Endothelial cell of umbilical vein (primary cell): ENCODE measurements around the gene ZBTB6. TPM values are rescaled to one million over a fixed set of nuclear protein-coding genes. Genes with fewer than 3 reads are reported as not detected.
A peak's percentile ranks its signal among the peaks of the same experiment; 100 is the strongest.

Experiments
- BruUV-seq: library from RNA; stranded (reverse); fragments of 400-500 nt; replicated peaks from 2 replicates; lab custom pipeline; 2021; lab: Mats Ljungman, UMichigan
- CTCF ChIA-PET: fragments of 300-600, 350-600 bp; sonication (Branson Sonifier 250); formaldehyde crosslinking; loops from one replicate; lab custom pipeline; 2021; ENCODE audit warnings: antibody characterized with exemption, inconsistent platforms; lab: Charles Lee
- POLR2A ChIA-PET: fragments of 300-600, 350-600 bp; sonication (Branson Sonifier 250); formaldehyde crosslinking; loops from one replicate; lab custom pipeline; 2021; ENCODE audit warnings: antibody characterized with exemption, inconsistent platforms; lab: Charles Lee
- DNase-seq: peaks from one replicate; pipeline ENCODE4 v3.0.0-alpha.2; 2011; ENCODE audit warnings: low read depth, low spot score
- FAIRE-seq: peaks from 2 replicates; lab custom pipeline; 2011; peaks lifted over from hg19 to GRCh38; lab: Jason Lieb, UNC
- H2AFZ ChIP-seq: 2 replicates; pipeline ENCODE4 v1.6.0; 2012; ENCODE audit warnings: low read depth, low read length, control low read depth, inconsistent platforms
- H3K27ac ChIP-seq: 2 replicates; pipeline ENCODE4 v1.5.1; 2011; ENCODE audit warnings: low read depth, mild to moderate bottlenecking, control low read depth, low read length, moderate library complexity; ENCODE audit not compliant: insufficient read depth
- H3K27me3 ChIP-seq, 2 experiments: 2 replicates each; pipeline versions ENCODE4 v1.6.0 to v1.6.1; 2011; ENCODE audit warnings: low read length in 2 of 2, mixed read lengths in 1 of 2; ENCODE audit not compliant: control insufficient read depth in 2 of 2, insufficient read depth in 2 of 2
- H3K36me3 ChIP-seq, 2 experiments: 2 replicates in 1 of 2; 3 replicates in 1 of 2; pipeline ENCODE4 v1.5.1; 2011; ENCODE audit warnings: low read length in 2 of 2, mild to moderate bottlenecking in 1 of 2, moderate library complexity in 1 of 2; ENCODE audit not compliant: control insufficient read depth in 2 of 2, insufficient read depth in 2 of 2; ENCODE audit errors: extremely low read depth in 1 of 2
- H3K4me1 ChIP-seq: 3 replicates; pipeline ENCODE4 v1.5.1; 2011; ENCODE audit warnings: mild to moderate bottlenecking, low read length; ENCODE audit not compliant: control insufficient read depth, insufficient read depth; ENCODE audit errors: extremely low read depth
- H3K4me2 ChIP-seq: 2 replicates; pipeline ENCODE4 v1.6.1; 2011; ENCODE audit warnings: low read length, control low read depth, mixed read lengths; ENCODE audit not compliant: insufficient read depth
- H3K4me3 ChIP-seq, 3 experiments: fragments of 200-600 bp in 1 of 3; sonication (generic), shearing (Covaris generic) in 1 of 3; replicated peaks in 1 of 3; 2 replicates each; pipeline ENCODE4 v1.5.1; 2011 to 2016; ENCODE audit warnings: control low read depth in 3 of 3, low read length in 3 of 3, mild to moderate bottlenecking in 2 of 3, inconsistent platforms in 1 of 3, low read depth in 1 of 3, moderate library complexity in 1 of 3; ENCODE audit not compliant: insufficient read depth in 1 of 3
- H3K79me2 ChIP-seq: 2 replicates; pipeline ENCODE4 v1.6.0; 2012; ENCODE audit warnings: low read length, inconsistent platforms; ENCODE audit not compliant: control insufficient read depth, insufficient read depth
- H3K9ac ChIP-seq: replicated peaks from 2 replicates; pipeline ENCODE3; 2011; ENCODE audit warnings: low read length, control low read depth; ENCODE audit not compliant: insufficient read depth; ENCODE audit errors: extremely low read depth
- H3K9me1 ChIP-seq: replicated peaks from 3 replicates; pipeline ENCODE4 v1.6.0; 2011; ENCODE audit warnings: mild to moderate bottlenecking, low read length; ENCODE audit not compliant: control insufficient read depth, insufficient read depth; ENCODE audit errors: extremely low read depth
- H3K9me3 ChIP-seq: replicated peaks from 2 replicates; pipeline ENCODE4 v1.5.1; 2012; ENCODE audit warnings: low read length, inconsistent platforms; ENCODE audit not compliant: control insufficient read depth, insufficient read depth
- H4K20me1 ChIP-seq: replicated peaks from 2 replicates; pipeline ENCODE3; 2011; ENCODE audit warnings: mild to moderate bottlenecking, low read length; ENCODE audit not compliant: control insufficient read depth, insufficient read depth; ENCODE audit errors: extremely low read depth
- CTCF ChIP-seq, 2 donors: IDR thresholded peaks; 1 replicate in 1 of 2; 2 replicates in 1 of 2; pipeline ENCODE4 v1.5.1; 2011; ENCODE audit warnings: low read length in 2 of 2, mild to moderate bottlenecking in 2 of 2, moderate library complexity in 2 of 2, control low read depth in 1 of 2, inconsistent platforms in 1 of 2, low read depth in 1 of 2; ENCODE audit not compliant: insufficient read depth in 1 of 2; ENCODE audit errors: extremely low read depth in 1 of 2
- EZH2 ChIP-seq: IDR thresholded peaks from 2 replicates; pipeline ENCODE4 v1.6.1; 2012; ENCODE audit warnings: borderline replicate concordance, low read depth, mild to moderate bottlenecking, moderate library complexity, low read length, inconsistent platforms; ENCODE audit not compliant: severe bottlenecking
- JUN ChIP-seq: IDR thresholded peaks from 2 replicates; pipeline ENCODE4 v1.6.1; 2011; ENCODE audit warnings: borderline replicate concordance, low read depth; ENCODE audit not compliant: insufficient read length, insufficient read depth
- MYC ChIP-seq: IDR thresholded peaks from one replicate; pipeline ENCODE4 v1.6.1; 2011; ENCODE audit warnings: mild to moderate bottlenecking, low read depth, low read length
- POLR2A ChIP-seq: IDR thresholded peaks from 2 replicates; pipeline ENCODE4 v1.6.1; 2012; ENCODE audit warnings: low read depth, mild to moderate bottlenecking, control low read depth, low read length
- POLR2AphosphoS5 ChIP-seq: IDR thresholded peaks from 2 replicates; pipeline ENCODE4 v1.6.1; 2012; ENCODE audit warnings: low read depth, mild to moderate bottlenecking, control low read depth, low read length, moderate library complexity; ENCODE audit not compliant: insufficient read depth
- dilution Hi-C: fragments of 300-500 bp; cut with MboI; formaldehyde crosslinking; loops from one replicate; pipeline ENCODE4 v1.15.0; 2019; ENCODE audit warnings: low sequenced_read_pairs; ENCODE audit not compliant: extremely low pct_ligation_motif_present
- intact Hi-C: fragments of 100-400 bp; cut with micrococcal nuclease; formaldehyde crosslinking; loops from one replicate; pipeline ENCODE4 v1.10.0; 2022
- polyA plus RNA-seq, 4 experiments: library from polyadenylated mRNA; depleted of rRNA in 3 of 4; stranded (reverse) in 3 of 4; unstranded in 1 of 4; fragments of >200 nt; gene quantifications; 2 replicates each; pipeline versions ENCODE4 v1.2.1 to v1.2.3, GENCODE V29; 2011 to 2012; ENCODE audit warnings: missing spikeins in 1 of 4
- total RNA-seq: library from RNA; stranded (reverse); gene quantifications from 2 replicates; pipeline ENCODE4 v1.2.3, GENCODE V29; 2021

Gene ZBTB6
- total and polyA plus RNA-seq, 2 donors (not counting 3 experiments of a cell fraction or from before 2014, with no cell fraction given) = 1.6 to 5.5 TPM

GRCh38 chr9:122949696-122950095 lies 36.6 kb upstream of the ZBTB6 start:
- peak; percentile 86 for DNase-seq

More at GRCh38 chr9:122949696-122950095, 36.6 kb upstream of the ZBTB6 start:
- no peak overlapping the region for H3K4me2 ChIP-seq
- no peaks in the 10 kb centered on the region for H3K27me3 ChIP-seq
- H3K36me3 ChIP-seq = no peaks in the 10 kb centered on the region
- H3K27ac ChIP-seq = no peak overlapping the region
- no peaks in the 10 kb centered on the region for H3K9me1 ChIP-seq
- H3K9ac ChIP-seq = no peak overlapping the region
- no TSS peak for BruUV-seq
- no peak overlapping the region for H3K4me3 ChIP-seq
- CTCF ChIA-PET = no interaction called here
- no peaks in the 10 kb centered on the region for H3K9me3 ChIP-seq
- dilution Hi-C loops = no loop called here
- no peak overlapping the region for H2AFZ ChIP-seq
- intact Hi-C loops = no loop called here
- TF ChIP-seq EZH2 (no peak), POLR2AphosphoS5 (no peak), MYC (no peak), JUN (no peak), CTCF (IDR thresholded peaks at IDR 0.05; ENCODE audit: extremely low read depth in 1 of 2, insufficient read depth in 1 of 2, low read depth in 1 of 2, low read length in 2 of 2) (no peak), POLR2A (no peak)
- POLR2A ChIA-PET = no interaction called here
- peaks cover 47% of the 10 kb centered on the region for H3K79me2 ChIP-seq
- H4K20me1 ChIP-seq = peaks cover 5% of the 10 kb centered on the region
- H3K4me1 ChIP-seq = peaks cover 27% of the 10 kb centered on the region
- FAIRE-seq = no peak
